HG03558 (cell line): ENCODE measurements around the gene IHH.

Experiments
- ATAC-seq: cut with Tn5 transposase; IDR thresholded peaks from one replicate; pipeline ENCODE4 v1.9.1; 2021; ENCODE audit warnings: moderate number of reproducible peaks; ENCODE audit not compliant: unreplicated experiment; ENCODE audit errors: extremely low read depth

The IHH gene

GRCh38 chr2:219060821-219061791 is at the start of gene IHH:
TSS of gene IHH (minus strand) at chr2:219060921. CDS start at chr2:219060467, 454 bp downstream.
- ATAC-seq, result no peak

DNA sequence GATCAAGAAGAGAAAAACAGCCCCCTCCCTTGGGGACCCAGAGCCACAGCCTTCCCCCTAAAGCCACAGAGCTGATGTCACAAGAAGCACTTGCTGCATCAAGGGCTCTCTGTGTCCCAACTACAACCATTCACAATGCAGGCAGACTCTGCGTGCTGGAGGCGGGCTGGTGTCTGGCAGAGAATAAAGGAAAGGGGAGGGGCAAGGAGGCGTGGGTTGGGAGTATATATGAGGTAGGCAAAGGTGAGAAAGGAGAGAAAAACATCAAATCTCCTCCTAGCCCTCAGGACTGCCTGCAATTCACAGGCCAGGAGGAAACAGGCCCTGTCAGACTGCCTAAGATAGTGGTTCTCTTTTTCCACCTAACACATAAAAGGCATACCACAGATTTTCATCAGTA is 48.8 kb upstream of the IHH start:
- no peak for ATAC-seq

DNA sequence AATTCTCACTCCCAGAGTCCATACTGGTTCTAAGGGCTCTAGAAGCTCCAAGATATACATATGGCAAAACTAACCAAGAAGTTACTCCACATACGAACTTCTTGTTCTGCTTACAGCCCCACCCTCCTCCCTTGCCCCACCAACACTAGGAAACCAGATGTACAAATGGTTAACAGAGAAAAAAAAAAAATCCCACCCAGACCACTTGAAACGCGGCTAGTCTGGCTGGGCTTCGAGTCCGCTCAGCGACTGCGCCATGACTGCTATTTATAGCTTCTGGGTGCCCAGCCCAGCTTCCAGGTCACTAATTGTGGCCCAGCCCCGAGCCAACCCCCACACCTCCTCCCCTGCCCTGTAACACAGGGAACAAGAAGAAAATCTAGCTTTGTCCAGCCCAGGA is 47.0 kb upstream of the IHH start:
- ATAC-seq, result no peak

DNA sequence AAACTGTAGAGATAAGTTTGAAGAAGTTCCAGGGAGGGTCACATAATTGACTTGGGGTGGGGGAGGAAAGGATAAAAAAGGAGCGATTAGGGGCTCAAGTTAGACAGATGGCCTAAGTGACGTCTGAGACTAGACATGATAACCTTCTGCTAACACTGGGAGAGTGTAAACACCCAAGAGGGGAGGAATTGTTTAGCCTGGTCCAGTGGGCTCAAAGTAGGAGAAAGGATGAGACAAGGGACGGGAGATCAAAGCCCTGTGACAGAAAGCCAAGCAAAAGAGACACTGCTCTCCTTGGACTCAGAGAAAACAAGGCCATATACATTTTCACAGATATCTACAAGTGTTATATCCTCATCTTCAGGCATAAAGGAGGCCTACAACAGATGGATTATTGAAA is 45.5 kb upstream of the IHH start:
- no peak for ATAC-seq

DNA sequence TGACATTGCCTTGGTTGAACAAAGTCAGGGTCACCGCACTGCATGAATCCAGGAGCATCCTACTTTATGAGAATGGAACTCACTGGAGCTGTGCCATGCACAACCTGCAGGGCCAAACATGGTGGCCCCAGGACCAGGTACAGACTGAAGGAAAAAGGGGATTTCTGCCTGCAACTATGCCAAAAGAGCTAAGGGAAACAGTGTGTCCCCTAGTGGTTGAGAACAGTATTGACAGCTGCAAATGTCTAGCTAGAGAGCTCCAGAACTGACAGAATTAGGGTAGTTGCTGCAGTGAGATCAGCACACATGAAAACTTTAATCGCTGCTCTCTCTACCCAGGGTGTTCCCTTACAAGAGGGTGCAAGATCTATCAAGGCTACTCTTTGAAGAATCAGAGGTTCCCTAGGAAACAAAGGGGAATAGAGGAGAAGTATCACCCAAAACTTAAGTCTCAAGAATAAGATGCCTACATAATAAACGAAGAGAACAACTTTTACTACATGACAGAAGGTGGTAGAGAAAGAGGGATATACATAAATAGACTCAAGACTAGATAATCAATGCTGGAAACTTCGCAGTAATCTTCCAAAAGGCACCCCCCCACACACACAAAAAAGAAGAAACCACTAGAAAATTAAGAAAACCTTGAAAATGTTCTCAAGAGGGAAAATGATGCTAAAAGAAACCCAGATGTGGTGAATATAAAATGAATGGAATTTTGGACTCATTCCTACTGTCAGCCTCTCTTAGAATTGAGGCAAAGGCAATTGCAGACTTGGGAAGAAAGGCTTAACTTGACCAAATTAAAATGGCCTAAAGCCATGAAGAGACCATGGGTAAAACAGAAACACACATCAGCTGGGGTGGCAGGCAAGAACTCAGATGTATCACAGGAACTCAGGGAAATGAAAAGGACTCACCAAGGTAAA is 43.6 kb upstream of the IHH start:
- no peak for ATAC-seq

- no peak for ATAC-seq
Measured at GRCh38 chr2:219099329-219099728, 38.6 kb upstream of the IHH start.

GRCh38 chr2:219095406-219095935 is 34.8 kb upstream of the IHH start:
- no peak for ATAC-seq

- ATAC-seq, result no peak
Measured at GRCh38 chr2:219094171-219094570, 33.5 kb upstream of the IHH start.

DNA sequence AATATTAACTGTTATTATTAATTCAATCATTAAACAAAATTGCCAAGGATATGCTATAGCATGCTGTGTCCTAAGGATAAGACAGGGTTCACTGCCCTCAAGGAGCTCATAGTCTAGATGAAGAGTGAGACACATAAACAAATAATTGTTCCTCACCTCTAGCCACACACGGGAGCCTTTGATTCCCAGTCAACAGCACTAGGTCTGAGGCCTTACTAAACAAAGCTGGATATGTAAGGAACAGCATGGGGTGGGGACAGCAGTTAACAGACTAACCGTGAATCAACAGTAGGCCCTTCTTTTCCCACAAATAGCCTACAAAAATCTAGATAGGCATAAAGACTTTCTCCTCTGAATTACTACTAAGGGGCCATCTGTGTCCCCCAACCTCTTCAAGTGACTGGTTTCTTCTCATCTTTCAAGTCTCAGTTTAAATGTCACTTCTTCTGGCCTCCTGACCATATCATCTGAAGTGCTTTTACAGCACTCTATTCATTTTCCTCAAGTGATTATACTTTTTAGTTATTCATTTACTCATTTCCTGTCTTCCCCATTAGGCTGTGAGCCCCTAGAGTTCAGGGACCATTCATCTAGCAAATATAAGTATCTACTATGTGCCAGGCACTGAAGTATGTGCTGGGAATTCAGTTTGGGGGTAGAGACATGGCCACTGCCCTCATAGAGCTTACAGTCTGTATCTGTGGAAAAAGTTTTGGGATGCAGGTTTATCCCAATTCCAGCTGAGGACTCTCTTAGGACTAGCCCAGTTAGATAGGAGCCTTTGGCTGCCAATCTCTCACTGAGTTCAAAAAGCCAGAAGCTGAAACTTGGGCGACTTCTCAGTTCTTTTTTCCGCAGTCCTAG is 29.9 kb upstream of the IHH start:
- ATAC-seq, result no peak

DNA sequence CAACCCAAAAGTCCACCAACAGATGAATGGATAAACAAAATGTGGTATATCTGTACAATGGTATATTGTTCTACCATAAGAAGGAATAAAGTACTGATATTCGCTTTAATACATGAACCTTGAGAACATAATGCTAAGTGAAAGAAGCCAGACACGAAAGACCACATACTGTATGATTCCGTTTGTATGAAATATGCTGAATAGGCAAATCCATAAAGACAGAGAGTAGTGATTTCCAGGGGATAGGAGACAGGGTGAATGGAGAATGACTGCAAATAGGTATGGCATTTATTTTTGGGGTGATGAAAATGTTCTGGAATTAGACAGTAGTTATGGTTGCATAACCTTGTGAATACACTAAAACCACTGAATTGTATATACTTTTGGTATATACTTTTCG is 28.6 kb upstream of the IHH start:
- ATAC-seq, result no peak

DNA sequence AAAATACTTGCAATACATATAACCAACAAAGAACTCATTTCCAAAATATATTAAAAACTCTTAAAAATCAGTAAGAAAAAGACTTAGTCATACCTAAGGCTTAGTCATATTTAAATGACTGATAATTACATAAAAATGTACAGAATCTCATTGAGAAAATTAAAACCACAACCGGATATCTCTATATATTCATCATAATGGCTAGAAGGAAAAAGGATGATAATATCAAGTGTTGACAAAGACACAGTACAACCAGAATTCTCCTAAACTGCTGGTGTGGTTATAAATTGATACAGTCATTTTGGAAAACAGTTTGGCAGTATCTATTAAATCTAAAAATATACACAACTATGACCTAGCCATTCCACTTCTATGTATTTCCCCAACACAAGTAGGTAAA is 27.1 kb upstream of the IHH start:
- ATAC-seq, result no peak

GRCh38 chr2:219087361-219087760 is 26.6 kb upstream of the IHH start:
- ATAC-seq, result no peak

DNA sequence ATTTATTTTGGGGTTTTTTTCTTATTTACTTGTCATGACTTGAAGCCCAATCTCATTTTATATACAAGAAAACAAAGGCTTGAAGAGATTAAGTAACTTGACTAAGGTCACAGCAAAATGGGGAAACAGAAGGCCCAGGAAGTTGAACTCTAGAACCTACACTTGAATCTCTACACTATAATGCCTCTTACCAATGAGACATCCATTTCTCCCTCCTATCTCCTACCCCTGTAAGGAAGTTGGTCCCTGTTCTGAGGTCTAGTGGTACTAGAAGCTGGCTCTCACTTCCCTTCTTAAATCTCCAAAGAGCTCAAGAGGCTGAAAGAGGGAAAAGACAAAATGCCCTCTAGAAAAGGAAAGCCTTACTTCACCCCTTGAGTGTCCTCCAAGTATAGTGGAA is 25.5 kb upstream of the IHH start:
- no peak for ATAC-seq

DNA sequence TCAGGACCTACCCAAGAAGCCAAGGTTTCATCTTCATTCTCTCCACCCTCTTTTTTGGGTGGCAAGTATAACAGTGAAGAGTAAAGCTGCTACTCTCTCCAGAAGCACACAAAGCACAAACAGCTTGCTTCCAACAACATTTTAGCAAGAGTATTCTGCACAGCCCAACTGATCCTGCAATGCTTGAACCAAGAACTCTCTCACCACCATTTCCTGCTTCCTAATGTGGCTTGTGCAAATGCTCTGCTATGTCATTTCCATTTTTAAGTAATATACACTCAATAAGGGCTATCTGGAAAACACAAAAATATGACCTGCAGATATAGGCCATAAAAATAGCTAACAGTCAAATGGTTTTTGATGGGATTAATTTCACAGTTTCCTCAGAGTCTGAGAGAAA is 24.1 kb upstream of the IHH start:
- no peak for ATAC-seq

DNA sequence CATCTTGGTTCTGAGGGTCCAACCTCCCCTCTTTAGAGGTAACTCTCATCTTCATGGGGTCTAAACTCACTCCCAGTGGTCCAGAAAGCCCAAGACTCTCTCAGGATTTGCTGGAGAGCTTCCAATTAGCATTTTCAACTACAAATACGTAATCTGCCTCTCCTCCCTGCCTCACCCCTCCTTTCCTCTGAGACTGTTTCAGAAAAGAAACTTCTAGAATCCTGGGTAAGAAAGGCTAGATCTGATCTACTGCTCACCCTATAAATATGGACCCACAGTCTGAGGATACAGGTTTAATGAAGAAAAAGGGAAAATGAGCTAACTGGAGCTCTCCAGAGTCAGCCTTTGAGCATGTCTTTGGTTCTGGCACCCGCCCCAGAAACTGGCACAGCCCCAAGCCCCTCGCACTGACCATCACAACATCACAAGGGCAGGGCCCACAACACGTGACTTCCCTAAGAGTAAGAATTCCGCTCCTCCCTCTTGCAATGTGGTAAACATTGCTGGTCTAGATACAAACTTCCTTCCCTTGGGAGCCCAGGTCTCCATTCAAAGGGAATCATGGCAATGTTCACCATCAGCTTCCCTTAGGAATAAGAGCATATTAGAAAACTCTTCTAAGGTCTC is 21.7 kb upstream of the IHH start:
- no peak for ATAC-seq

- ATAC-seq, result no peak
Measured at GRCh38 chr2:219081701-219082331, 21.1 kb upstream of the IHH start.

- ATAC-seq, result no peak
Measured at GRCh38 chr2:219081096-219081495, 20.4 kb upstream of the IHH start.

- ATAC-seq, result no peak
Measured at GRCh38 chr2:219079417-219079816, 18.7 kb upstream of the IHH start.

- ATAC-seq, result no peak
Measured at GRCh38 chr2:219078951-219079350, 18.2 kb upstream of the IHH start.
